Fibroblast of lung (primary cell): Measurements from ENCODE around the gene CLIC5. TPM values are rescaled to one million over a fixed set of nuclear protein-coding genes. Genes with fewer than 3 reads are reported as not detected.

Experiments
- DNase-seq, 2 donors: peaks; one replicate each; pipeline versions ENCODE4 v3.0.0 to v3.0.0-alpha.2; 2010; ENCODE audit warnings: low read depth in 2 of 2
- H2AFZ ChIP-seq: 2 replicates; pipeline ENCODE4 v1.5.1; 2012; ENCODE audit warnings: low read length, control low read depth, inconsistent platforms
- H3K27ac ChIP-seq: 2 replicates; pipeline ENCODE4 v1.5.1; 2011; ENCODE audit warnings: low read length, control low read depth; ENCODE audit not compliant: insufficient read depth
- H3K27me3 ChIP-seq: 2 replicates; pipeline ENCODE4 v1.5.1; 2011; ENCODE audit warnings: mild to moderate bottlenecking, low read length; ENCODE audit not compliant: control insufficient read depth, insufficient read depth
- H3K36me3 ChIP-seq: 2 replicates; pipeline ENCODE4 v1.5.1; 2011; ENCODE audit warnings: low read length; ENCODE audit not compliant: control insufficient read depth, insufficient read depth
- H3K4me1 ChIP-seq: 2 replicates; pipeline ENCODE4 v1.5.1; 2011; ENCODE audit warnings: low read length; ENCODE audit not compliant: control insufficient read depth, insufficient read depth; ENCODE audit errors: extremely low read depth
- H3K4me2 ChIP-seq: 2 replicates; pipeline ENCODE4 v1.5.1; 2011; ENCODE audit warnings: low read length, control low read depth; ENCODE audit not compliant: insufficient read depth; ENCODE audit errors: extremely low read depth
- H3K4me3 ChIP-seq, 4 experiments: fragments of 200-600 bp in 1 of 4; sonication (generic) in 1 of 4; replicated peaks in 1 of 4; 2 replicates each; pipeline ENCODE4 v1.5.1; 2011 to 2016; ENCODE audit warnings: low read length in 4 of 4, low read depth in 3 of 4, mild to moderate bottlenecking in 3 of 4, control low read depth in 2 of 4, inconsistent platforms in 1 of 4, mixed read lengths in 1 of 4; ENCODE audit not compliant: insufficient read depth in 1 of 4; ENCODE audit errors: control extremely low read depth in 1 of 4
- H3K79me2 ChIP-seq: 2 replicates; pipeline ENCODE4 v1.5.1; 2012; ENCODE audit warnings: mild to moderate bottlenecking, low read length, inconsistent platforms; ENCODE audit not compliant: control insufficient read depth, insufficient read depth
- H3K9ac ChIP-seq: 2 replicates; pipeline ENCODE4 v1.5.1; 2011; ENCODE audit warnings: mild to moderate bottlenecking, low read length, control low read depth; ENCODE audit not compliant: insufficient read depth
- H3K9me3 ChIP-seq: 2 replicates; pipeline ENCODE4 v1.5.1; 2012; ENCODE audit warnings: low read depth, low read length; ENCODE audit not compliant: control insufficient read depth, insufficient read depth
- H4K20me1 ChIP-seq: 2 replicates; pipeline ENCODE4 v1.5.1; 2011; ENCODE audit warnings: low read length; ENCODE audit not compliant: control insufficient read depth, insufficient read depth; ENCODE audit errors: extremely low read depth
- EZH2 ChIP-seq: IDR thresholded peaks from 2 replicates; pipeline ENCODE4 v1.5.1; 2012; ENCODE audit warnings: low read length, control low read depth, mild to moderate bottlenecking; ENCODE audit errors: missing control alignments
- polyA plus RNA-seq, 2 donors: library from polyadenylated mRNA; depleted of rRNA in 1 of 2; stranded (reverse) in 1 of 2; unstranded in 1 of 2; fragments of >200 nt; gene quantifications; 2 replicates each; pipeline ENCODE4 v1.2.1, GENCODE V29; 2011 to 2012; ENCODE audit warnings: missing spikeins in 1 of 2
- total RNA-seq: library from RNA; depleted of rRNA; stranded (reverse); fragments of >200 nt; gene quantifications from 2 replicates; pipeline ENCODE4 v1.2.1, GENCODE V29; 2014
- TF ChIP-seq, protein P1 (sequence below), 2 donors: IDR thresholded peaks in 1 of 2; conservative IDR thresholded peaks in 1 of 2; 1 replicate in 1 of 2; 2 replicates in 1 of 2; pipeline ENCODE4 v1.5.1; 2011 to 2012; ENCODE audit warnings: low read length in 2 of 2, control low read depth in 1 of 2, inconsistent platforms in 1 of 2, low read depth in 1 of 2, mild to moderate bottlenecking in 1 of 2

The CLIC5 gene
- total and polyA plus RNA-seq, 2 donors (not counting 1 experiment from before 2014, with no cell fraction given) = 0.03 TPM; not detected in 1

DNA sequence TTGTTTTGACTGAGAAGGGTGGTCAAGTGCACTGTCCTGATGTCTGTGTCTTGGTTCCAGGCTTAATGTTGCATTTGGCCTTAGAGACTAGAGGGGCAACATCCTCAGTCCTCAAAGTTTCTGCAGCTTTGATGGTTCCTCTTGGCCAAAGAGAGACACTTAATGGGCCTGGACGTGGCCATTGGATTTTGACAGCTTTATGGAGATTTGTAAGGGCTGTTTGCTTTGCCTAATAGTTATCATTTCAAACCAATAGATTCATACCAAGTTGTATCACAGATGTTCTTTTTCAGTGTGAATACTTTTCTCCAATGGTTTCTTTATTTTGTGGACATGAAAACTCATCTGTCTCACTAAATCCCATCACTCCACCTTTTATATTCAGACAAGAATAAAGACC lies 45.8 kb upstream of the CLIC5 start:
- Histone ChIP-seq H3K4me1 (no peaks in the 10 kb centered on the region), H3K36me3 (no peaks in the 10 kb centered on the region), H3K9ac (no peak overlapping the region), H3K27me3 (no peaks in the 10 kb centered on the region), H3K27ac (no peak overlapping the region), H4K20me1 (no peaks in the 10 kb centered on the region), H3K4me3 (no peak overlapping the region), H3K79me2 (no peaks in the 10 kb centered on the region), H3K9me3 (no peaks in the 10 kb centered on the region), H3K4me2 (no peak overlapping the region), H2AFZ (no peak overlapping the region)
- no peak for DNase-seq
- no peak for TF ChIP-seq EZH2
- TF ChIP-seq, protein P1, sequence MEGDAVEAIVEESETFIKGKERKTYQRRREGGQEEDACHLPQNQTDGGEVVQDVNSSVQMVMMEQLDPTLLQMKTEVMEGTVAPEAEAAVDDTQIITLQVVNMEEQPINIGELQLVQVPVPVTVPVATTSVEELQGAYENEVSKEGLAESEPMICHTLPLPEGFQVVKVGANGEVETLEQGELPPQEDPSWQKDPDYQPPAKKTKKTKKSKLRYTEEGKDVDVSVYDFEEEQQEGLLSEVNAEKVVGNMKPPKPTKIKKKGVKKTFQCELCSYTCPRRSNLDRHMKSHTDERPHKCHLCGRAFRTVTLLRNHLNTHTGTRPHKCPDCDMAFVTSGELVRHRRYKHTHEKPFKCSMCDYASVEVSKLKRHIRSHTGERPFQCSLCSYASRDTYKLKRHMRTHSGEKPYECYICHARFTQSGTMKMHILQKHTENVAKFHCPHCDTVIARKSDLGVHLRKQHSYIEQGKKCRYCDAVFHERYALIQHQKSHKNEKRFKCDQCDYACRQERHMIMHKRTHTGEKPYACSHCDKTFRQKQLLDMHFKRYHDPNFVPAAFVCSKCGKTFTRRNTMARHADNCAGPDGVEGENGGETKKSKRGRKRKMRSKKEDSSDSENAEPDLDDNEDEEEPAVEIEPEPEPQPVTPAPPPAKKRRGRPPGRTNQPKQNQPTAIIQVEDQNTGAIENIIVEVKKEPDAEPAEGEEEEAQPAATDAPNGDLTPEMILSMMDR (conservative IDR thresholded peaks at IDR 0.05 in 1 of 2, IDR thresholded peaks at IDR 0.05 in 1 of 2; ENCODE audit: low read depth in 1 of 2, low read length in 2 of 2) = no peak

GRCh38 chr6:46059608-46060007 lies 43.9 kb upstream of the CLIC5 start:
- Histone ChIP-seq H3K9me3 (no peaks in the 10 kb centered on the region), H3K27me3 (no peaks in the 10 kb centered on the region), H3K9ac (no peak overlapping the region), H2AFZ (no peak overlapping the region), H3K4me1 (no peaks in the 10 kb centered on the region), H4K20me1 (no peaks in the 10 kb centered on the region), H3K4me3 (no peak overlapping the region), H3K27ac (no peak overlapping the region), H3K4me2 (no peak overlapping the region), H3K79me2 (no peaks in the 10 kb centered on the region), H3K36me3 (no peaks in the 10 kb centered on the region)
- TF ChIP-seq, protein P1 (conservative IDR thresholded peaks at IDR 0.05 in 1 of 2, IDR thresholded peaks at IDR 0.05 in 1 of 2; ENCODE audit: low read depth in 1 of 2, low read length in 2 of 2) = no peak
- TF ChIP-seq EZH2 = no peak
- peak in 1 of 2 donors; percentile 2 for DNase-seq

DNA sequence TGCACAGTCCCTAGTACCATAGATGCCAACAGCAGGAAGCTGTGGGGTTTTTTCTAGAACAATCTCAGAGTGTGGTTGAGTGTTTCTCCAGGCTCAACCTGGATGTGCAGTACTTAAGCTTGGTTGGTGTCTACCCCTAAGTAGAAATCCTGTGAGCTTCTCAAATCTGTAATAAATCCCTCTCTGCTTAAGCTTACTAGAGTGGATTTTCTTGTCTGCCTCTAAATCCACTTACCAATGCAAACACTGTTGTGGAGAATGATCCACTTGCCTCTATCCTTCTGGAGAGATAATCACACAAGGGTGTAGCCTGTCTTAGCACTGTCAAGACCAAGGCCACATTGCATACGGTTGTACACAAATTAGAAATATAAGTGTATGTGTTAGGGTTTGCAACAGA lies 43.3 kb upstream of the CLIC5 start:
- no peaks in the 10 kb centered on the region for H3K9me3 ChIP-seq
- no peak for TF ChIP-seq EZH2
- TF ChIP-seq, protein P1 (conservative IDR thresholded peaks at IDR 0.05 in 1 of 2, IDR thresholded peaks at IDR 0.05 in 1 of 2; ENCODE audit: low read depth in 1 of 2, low read length in 2 of 2) = no peak
- H3K27ac ChIP-seq = no peak overlapping the region
- no peak overlapping the region for H3K4me3 ChIP-seq
- H3K4me1 ChIP-seq = no peaks in the 10 kb centered on the region
- H3K9ac ChIP-seq = no peak overlapping the region
- no peak for DNase-seq
- no peaks in the 10 kb centered on the region for H4K20me1 ChIP-seq
- no peak overlapping the region for H3K4me2 ChIP-seq
- no peaks in the 10 kb centered on the region for H3K27me3 ChIP-seq
- no peak overlapping the region for H2AFZ ChIP-seq
- H3K79me2 ChIP-seq = no peaks in the 10 kb centered on the region
- no peaks in the 10 kb centered on the region for H3K36me3 ChIP-seq
